ENCODE results near the gene MAPK12.

MAPK12 gene

GRCh38 chr22:50246242-50247175, 15.0 kb downstream of the MAPK12 start:
- H3K27ac ChIP-seq: peak overlapping the region in 5 of 21 experiments; percentile 90 to 96 (median 92)
- peak overlapping the region in 1 of 7 experiments; percentile 86 for H3K4me3 ChIP-seq

GRCh38 chr22:50245214-50246072, 16.0 kb downstream of the MAPK12 start:
- Histone ChIP-seq H3K4me3 (peak overlapping the region; percentile 54 to 92 (median 69)), H3K27ac (peak overlapping the region; percentile 77 to 96 (median 92))

GRCh38 chr22:50244420-50245213, 16.9 kb downstream of the MAPK12 start, which contains the start of gene TUBGCP6:
TSS of gene TUBGCP6 (minus strand) at chr22:50245023. CDS start at chr22:50244459, 564 bp downstream.
- peak within 1 kb of the TSS; percentile 54 to 92 (median 69) for H3K4me3 ChIP-seq
- peak within 1 kb of the TSS; percentile 77 to 96 (median 92) for H3K27ac ChIP-seq

GRCh38 chr22:50243685-50244419, 17.6 kb downstream of the MAPK12 start:
- Histone ChIP-seq H3K4me3 (peak overlapping the region; percentile 54 to 92 (median 69)), H3K27ac (peak overlapping the region; percentile 77 to 96 (median 92))

- Histone ChIP-seq H3K4me3 (peak overlapping the region; percentile 54 to 92 (median 69)), H3K27ac (peak overlapping the region in 5 of 21 experiments; percentile 16 to 96 (median 58))
Observed at GRCh38 chr22:50242406-50242949, 19.0 kb downstream of the MAPK12 start.

- H3K4me3 ChIP-seq: no peak overlapping the region
- no peak overlapping the region for H3K27ac ChIP-seq
Observed at GRCh38 chr22:50238755-50239154, 22.7 kb downstream of the MAPK12 start.

- Histone ChIP-seq H3K27ac (no peak overlapping the region), H3K4me3 (no peak overlapping the region)
Observed at GRCh38 chr22:50236731-50237409, 24.6 kb downstream of the MAPK12 start.

- Histone ChIP-seq H3K27ac (no peak overlapping the region), H3K4me3 (no peak overlapping the region)
Observed at GRCh38 chr22:50233223-50233622, 28.3 kb downstream of the MAPK12 start.

- Histone ChIP-seq H3K27ac (no peak overlapping the region), H3K4me3 (no peak overlapping the region)
Observed at GRCh38 chr22:50232481-50233151, 28.9 kb downstream of the MAPK12 start.

GRCh38 chr22:50229370-50229769, 32.1 kb downstream of the MAPK12 start:
- Histone ChIP-seq H3K27ac (no peak overlapping the region), H3K4me3 (no peak overlapping the region)

GRCh38 chr22:50228366-50228765, 33.1 kb downstream of the MAPK12 start:
- H3K27ac ChIP-seq: no peak overlapping the region

GRCh38 chr22:50227579-50228215, 33.8 kb downstream of the MAPK12 start:
- no peak overlapping the region for H3K27ac ChIP-seq
- H3K4me3 ChIP-seq: no peak overlapping the region

More at GRCh38 chr22:50228366-50228765, 33.1 kb downstream of the MAPK12 start:
- H3K4me3 ChIP-seq: no peak overlapping the region

- Histone ChIP-seq H3K27ac (no peak overlapping the region), H3K4me3 (no peak overlapping the region)
Observed at GRCh38 chr22:50226875-50227165, 34.7 kb downstream of the MAPK12 start.

- no peak overlapping the region for H3K27ac ChIP-seq
- H3K4me3 ChIP-seq: no peak overlapping the region
Observed at GRCh38 chr22:50226063-50226874, 35.2 kb downstream of the MAPK12 start.

GRCh38 chr22:50225200-50225969, 36.1 kb downstream of the MAPK12 start:
- H3K4me3 ChIP-seq: no peak overlapping the region
- H3K27ac ChIP-seq: no peak overlapping the region
